Ovary (tissue), 3 donors: ENCODE data around the gene BRD3.

Source experiments
- EP300 ChIP-seq: sonication (generic); formaldehyde crosslinking; IDR thresholded peaks from one replicate; pipeline ENCODE4 v1.6.1; 2017; ENCODE audit warnings: antibody characterized with exemption
- POLR2A ChIP-seq: fragments of 450-650 bp; IDR thresholded peaks from one replicate; pipeline ENCODE4 v1.6.1; 2017; ENCODE audit warnings: antibody characterized with exemption, mild to moderate bottlenecking, moderate library complexity
- TF ChIP-seq, protein P1 (sequence below), 3 donors: fragments of 450-650 bp in 2 of 3; fragments of 200-600 bp in 1 of 3; IDR thresholded peaks; one replicate each; pipeline versions ENCODE4 v1.5.1 to v1.8.0; 2016 to 2022; ENCODE audit warnings: antibody characterized with exemption in 3 of 3, mild to moderate bottlenecking in 1 of 3
- donor health status: DM: no; HTN: no; CAD: no.

DNA sequence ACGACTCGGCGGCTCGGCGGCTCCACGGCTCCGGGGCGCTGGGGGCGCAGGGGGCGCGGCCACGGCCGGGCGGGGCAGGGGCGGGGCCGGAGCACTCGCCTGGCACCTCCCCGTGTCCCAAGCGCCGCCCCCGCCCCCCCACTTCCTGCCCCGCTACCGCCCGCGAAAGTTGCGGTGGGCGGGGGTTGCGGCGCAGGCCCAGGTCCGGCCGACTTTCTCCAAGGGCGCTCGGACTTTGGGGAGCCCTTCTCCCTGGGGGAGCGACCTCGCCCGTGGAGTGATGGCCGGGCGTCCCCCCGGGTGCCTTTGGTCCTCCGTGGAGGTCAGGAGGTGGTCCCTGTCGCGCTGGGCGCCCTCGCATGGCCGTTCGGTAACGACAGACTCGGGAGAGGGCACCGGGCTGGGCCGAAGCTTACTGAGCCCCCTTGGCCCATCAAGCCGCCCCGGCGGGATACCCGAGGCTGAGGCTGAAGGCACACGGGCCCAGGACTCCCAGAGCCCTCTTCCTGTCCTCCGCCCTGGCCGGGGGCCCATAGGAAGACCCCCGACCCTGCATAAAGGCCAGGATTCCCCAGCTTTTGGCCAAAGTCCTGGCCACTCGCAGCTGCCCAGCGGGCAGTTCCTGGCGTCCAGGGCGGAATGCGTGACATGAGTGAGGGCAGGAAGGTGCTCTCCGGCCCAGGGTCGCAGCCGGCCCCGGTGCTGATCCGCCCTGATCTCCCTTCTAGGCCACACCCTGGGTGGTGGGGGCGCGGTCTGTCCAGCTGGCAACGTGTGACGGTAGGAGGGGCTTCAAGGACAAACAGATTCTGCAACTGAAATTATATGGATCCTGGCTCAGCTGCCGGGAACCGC lies 74.8 kb downstream of the BRD3 start:
- TF ChIP-seq, protein P1, sequence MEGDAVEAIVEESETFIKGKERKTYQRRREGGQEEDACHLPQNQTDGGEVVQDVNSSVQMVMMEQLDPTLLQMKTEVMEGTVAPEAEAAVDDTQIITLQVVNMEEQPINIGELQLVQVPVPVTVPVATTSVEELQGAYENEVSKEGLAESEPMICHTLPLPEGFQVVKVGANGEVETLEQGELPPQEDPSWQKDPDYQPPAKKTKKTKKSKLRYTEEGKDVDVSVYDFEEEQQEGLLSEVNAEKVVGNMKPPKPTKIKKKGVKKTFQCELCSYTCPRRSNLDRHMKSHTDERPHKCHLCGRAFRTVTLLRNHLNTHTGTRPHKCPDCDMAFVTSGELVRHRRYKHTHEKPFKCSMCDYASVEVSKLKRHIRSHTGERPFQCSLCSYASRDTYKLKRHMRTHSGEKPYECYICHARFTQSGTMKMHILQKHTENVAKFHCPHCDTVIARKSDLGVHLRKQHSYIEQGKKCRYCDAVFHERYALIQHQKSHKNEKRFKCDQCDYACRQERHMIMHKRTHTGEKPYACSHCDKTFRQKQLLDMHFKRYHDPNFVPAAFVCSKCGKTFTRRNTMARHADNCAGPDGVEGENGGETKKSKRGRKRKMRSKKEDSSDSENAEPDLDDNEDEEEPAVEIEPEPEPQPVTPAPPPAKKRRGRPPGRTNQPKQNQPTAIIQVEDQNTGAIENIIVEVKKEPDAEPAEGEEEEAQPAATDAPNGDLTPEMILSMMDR (IDR thresholded peaks at IDR 0.05) = peak in 1 of 3 donors; percentile 34
- TF ChIP-seq EP300 = no peak
- peak; percentile 40 for TF ChIP-seq POLR2A
